H1 (cell line): ENCODE results near the gene CD247. TPM values are rescaled to one million over a fixed set of nuclear protein-coding genes. Genes with fewer than 3 reads are reported as not detected.

Experiments used
- CTCF ChIA-PET: fragments of 300-600 bp; sonication (Branson Sonifier 250); formaldehyde crosslinking; loops from one replicate; lab custom pipeline; 2021; ENCODE audit not compliant: partially characterized antibody; lab: Charles Lee
- POLR2A ChIA-PET: fragments of 300-600 bp; sonication (Branson Sonifier 250); formaldehyde crosslinking; loops from one replicate; lab custom pipeline; 2021; ENCODE audit warnings: inconsistent platforms; ENCODE audit not compliant: partially characterized antibody; lab: Charles Lee
- DNase-seq, 2 experiments: peaks; one replicate each; pipeline versions ENCODE4 v3.0.0 to v3.0.0-alpha.2; 2010 to 2022; ENCODE audit warnings: low spot score in 2 of 2, low read depth in 1 of 2, mixed read lengths in 1 of 2
- FAIRE-seq: peaks from 2 replicates; lab custom pipeline; 2011; peaks lifted over from hg19 to GRCh38; lab: Jason Lieb, UNC
- H2AFZ ChIP-seq: 2 replicates; pipeline ENCODE4 v1.8.1; 2012; ENCODE audit warnings: low read length, inconsistent platforms
- H2AK5ac ChIP-seq: 2 replicates; pipeline ENCODE4 v1.6.1; 2013; ENCODE audit warnings: low read depth, low read length
- H2BK120ac ChIP-seq: replicated peaks from 2 replicates; pipeline ENCODE3; 2013; ENCODE audit warnings: low read depth, low read length, inconsistent platforms
- H2BK12ac ChIP-seq: 2 replicates; pipeline ENCODE4 v1.6.1; 2013; ENCODE audit warnings: low read depth, low read length
- H2BK15ac ChIP-seq: 2 replicates; pipeline ENCODE4 v1.6.1; 2013; ENCODE audit warnings: low read length
- H2BK20ac ChIP-seq: 2 replicates; pipeline ENCODE4 v1.6.1; 2013; ENCODE audit warnings: low read length
- H2BK5ac ChIP-seq: 2 replicates; pipeline ENCODE4 v1.6.1; 2013; ENCODE audit warnings: low read depth, low read length
- H3K14ac ChIP-seq: 2 replicates; pipeline ENCODE4 v1.6.1; 2013; ENCODE audit warnings: inconsistent platforms; ENCODE audit not compliant: insufficient read length
- H3K18ac ChIP-seq: 2 replicates; pipeline ENCODE4 v1.6.1; 2013; ENCODE audit warnings: low read length; ENCODE audit errors: extremely low read depth
- H3K23ac ChIP-seq: 2 replicates; pipeline ENCODE4 v1.6.1; 2013; ENCODE audit warnings: inconsistent platforms; ENCODE audit not compliant: insufficient read length
- H3K23me2 ChIP-seq: 2 replicates; pipeline ENCODE4 v1.6.1; 2013; ENCODE audit warnings: low read depth, low read length
- H3K27ac ChIP-seq: 2 replicates; pipeline ENCODE4 v1.6.1; 2011; ENCODE audit warnings: low read depth, low read length, inconsistent platforms
- H3K27me3 ChIP-seq, 4 experiments: replicated peaks in 1 of 4; 1 replicate in 1 of 4; 2 replicates in 3 of 4; pipeline versions ENCODE4 v1.6.1 to v1.8.1; 2011 to 2013; ENCODE audit warnings: low read length in 3 of 4, mild to moderate bottlenecking in 3 of 4, inconsistent platforms in 2 of 4, mixed read lengths in 2 of 4, moderate library complexity in 1 of 4; ENCODE audit not compliant: control insufficient read depth in 3 of 4, insufficient read depth in 3 of 4; ENCODE audit errors: extremely low read depth in 1 of 4
- H3K36me3 ChIP-seq, 4 experiments: 2 replicates each; pipeline versions ENCODE4 v1.6.1 to v1.8.1; 2011 to 2013; ENCODE audit warnings: mild to moderate bottlenecking in 4 of 4, low read length in 3 of 4, moderate library complexity in 2 of 4, control low read depth in 1 of 4, inconsistent platforms in 1 of 4; ENCODE audit not compliant: insufficient read depth in 4 of 4, control insufficient read depth in 2 of 4
- H3K4ac ChIP-seq: replicated peaks from 2 replicates; pipeline ENCODE3; 2013; ENCODE audit warnings: low read length, low read depth, mixed read lengths, inconsistent platforms; ENCODE audit not compliant: insufficient read length
- H3K4me1 ChIP-seq, 4 experiments: replicated peaks in 1 of 4; 1 replicate in 1 of 4; 2 replicates in 3 of 4; pipeline versions ENCODE4 v1.6.1 to v1.8.1; 2011 to 2013; ENCODE audit warnings: low read length in 3 of 4, inconsistent platforms in 2 of 4, mixed read lengths in 1 of 4; ENCODE audit not compliant: insufficient read depth in 4 of 4, control insufficient read depth in 3 of 4
- H3K4me2 ChIP-seq, 2 experiments: 2 replicates each; pipeline versions ENCODE4 v1.6.1 to v1.8.1; 2011 to 2013; ENCODE audit warnings: low read depth in 2 of 2, low read length in 2 of 2, control low read depth in 1 of 2, inconsistent platforms in 1 of 2, mild to moderate bottlenecking in 1 of 2; ENCODE audit not compliant: insufficient read depth in 1 of 2
- H3K4me3 ChIP-seq, 4 experiments: fragments of 200-600, 300-600 bp in 1 of 4; sonication (generic), shearing (Covaris generic), sonication (Bioruptor Twin) in 1 of 4; 2 replicates each; pipeline versions ENCODE4 v1.5.1 to v1.8.1; 2011 to 2016; ENCODE audit warnings: low read length in 4 of 4, low read depth in 3 of 4, control low read depth in 2 of 4, inconsistent platforms in 2 of 4, mild to moderate bottlenecking in 2 of 4, mixed read lengths in 1 of 4, moderate library complexity in 1 of 4; ENCODE audit not compliant: insufficient read depth in 2 of 4; ENCODE audit errors: extremely low read depth in 1 of 4
- H3K56ac ChIP-seq: replicated peaks from 2 replicates; pipeline ENCODE3; 2013; ENCODE audit warnings: low read depth, mild to moderate bottlenecking, mixed read lengths, low read length, inconsistent platforms; ENCODE audit not compliant: insufficient read length
- H3K79me1 ChIP-seq: 2 replicates; pipeline ENCODE4 v1.6.1; 2013; ENCODE audit warnings: low read depth, low read length, control low read depth
- H3K79me2 ChIP-seq, 2 experiments: 2 replicates each; pipeline versions ENCODE4 v1.6.1 to v1.8.1; 2012 to 2013; ENCODE audit warnings: low read length in 2 of 2, mild to moderate bottlenecking in 2 of 2, inconsistent platforms in 1 of 2; ENCODE audit not compliant: insufficient read depth in 2 of 2, control insufficient read depth in 1 of 2
- H3K9ac ChIP-seq, 4 experiments: replicated peaks in 1 of 4; 1 replicate in 1 of 4; 2 replicates in 3 of 4; pipeline versions ENCODE4 v1.6.1 to v1.8.1; 2011 to 2013; ENCODE audit warnings: low read depth in 3 of 4, low read length in 3 of 4, control low read depth in 2 of 4, mild to moderate bottlenecking in 2 of 4, moderate library complexity in 2 of 4, inconsistent platforms in 1 of 4; ENCODE audit errors: extremely low read depth in 1 of 4
- H3K9me3 ChIP-seq, 2 experiments: 2 replicates each; pipeline versions ENCODE4 v1.6.1 to v1.8.1; 2012 to 2013; ENCODE audit warnings: mild to moderate bottlenecking in 2 of 2, moderate library complexity in 2 of 2, control low read depth in 1 of 2, inconsistent platforms in 1 of 2, low read depth in 1 of 2, low read length in 1 of 2, mixed read lengths in 1 of 2; ENCODE audit not compliant: insufficient read depth in 2 of 2
- H4K20me1 ChIP-seq, 2 experiments: replicated peaks in 1 of 2; 2 replicates each; pipeline versions ENCODE3 to v1.8.1; 2011 to 2013; ENCODE audit warnings: inconsistent platforms in 2 of 2, low read length in 2 of 2, mild to moderate bottlenecking in 1 of 2; ENCODE audit not compliant: insufficient read depth in 2 of 2, control insufficient read depth in 1 of 2
- H4K5ac ChIP-seq: 2 replicates; pipeline ENCODE4 v1.6.1; 2013; ENCODE audit warnings: low read length, low read depth, mixed read lengths, inconsistent platforms; ENCODE audit not compliant: insufficient read length
- H4K8ac ChIP-seq: 2 replicates; pipeline ENCODE4 v1.8.0; 2013; ENCODE audit warnings: mild to moderate bottlenecking, moderate library complexity, low read length, inconsistent platforms; ENCODE audit not compliant: insufficient read depth; ENCODE audit errors: extremely low read depth
- H4K91ac ChIP-seq: replicated peaks from 2 replicates; pipeline ENCODE3; 2013; ENCODE audit warnings: low read length, mixed read lengths, inconsistent platforms; ENCODE audit not compliant: insufficient read length
- BACH1 ChIP-seq: IDR thresholded peaks from 2 replicates; pipeline ENCODE4 v1.6.1; 2012; ENCODE audit warnings: low read length, improper control_type of control experiment
- CTBP2 ChIP-seq: IDR thresholded peaks from 2 replicates; pipeline ENCODE4 v1.7.0; 2011; ENCODE audit warnings: borderline replicate concordance, mild to moderate bottlenecking, moderate library complexity, mixed read lengths, low read length; ENCODE audit not compliant: insufficient read depth, insufficient read length
- CTCF ChIP-seq, 3 experiments: IDR thresholded peaks; 1 replicate in 2 of 3; 2 replicates in 1 of 3; pipeline versions ENCODE4 v1.5.1 to v1.6.1; 2011; ENCODE audit warnings: low read length in 3 of 3, mild to moderate bottlenecking in 3 of 3, inconsistent platforms in 2 of 3, low read depth in 1 of 3, moderate library complexity in 1 of 3; ENCODE audit not compliant: insufficient read depth in 1 of 3; ENCODE audit errors: control extremely low read depth in 1 of 3
- EP300 ChIP-seq, 2 experiments: IDR thresholded peaks; 1 replicate in 1 of 2; 2 replicates in 1 of 2; pipeline ENCODE4 v1.6.1; 2011 to 2012; ENCODE audit warnings: low read depth in 2 of 2, low read length in 2 of 2, mild to moderate bottlenecking in 2 of 2, borderline replicate concordance in 1 of 2, inconsistent platforms in 1 of 2, moderate library complexity in 1 of 2
- KDM1A ChIP-seq: fragments of 200-600, 300-600 bp; sonication (generic); IDR thresholded peaks from 2 replicates; pipeline ENCODE4 v1.7.1; 2016; ENCODE audit warnings: mild to moderate bottlenecking, low read length, borderline replicate concordance
- MAX ChIP-seq: IDR thresholded peaks from 2 replicates; pipeline ENCODE4 v1.6.1; 2012; ENCODE audit warnings: inconsistent platforms
- RAD21 ChIP-seq, 2 experiments: IDR thresholded peaks in 1 of 2; conservative IDR thresholded peaks in 1 of 2; 2 replicates each; pipeline ENCODE4 v1.6.1; 2011; ENCODE audit warnings: low read depth in 2 of 2, low read length in 2 of 2, improper control_type of control experiment in 1 of 2, inconsistent platforms in 1 of 2, mild to moderate bottlenecking in 1 of 2, moderate library complexity in 1 of 2
- TAF1 ChIP-seq: IDR thresholded peaks from 2 replicates; pipeline ENCODE4 v1.6.1; 2011; ENCODE audit warnings: mild to moderate bottlenecking, low read depth, low read length
- TEAD4 ChIP-seq: IDR thresholded peaks from 2 replicates; pipeline ENCODE4 v1.6.1; 2012; ENCODE audit warnings: low read depth, low read length, inconsistent platforms, mixed read lengths
- WGBS, 2 experiments: shearing (Covaris generic) in 1 of 2; methylation state at CpG; one replicate each; pipeline versions ENCODE4 v1.1.6 to v1.1.7; 2013 to 2015; ENCODE audit warnings: low lambda C conversion rate in 2 of 2, mixed read lengths in 2 of 2, inconsistent platforms in 1 of 2, low coverage in 1 of 2, missing lambda C conversion rate in 1 of 2; ENCODE audit not compliant: insufficient replicate concordance in 2 of 2, insufficient coverage in 1 of 2, insufficient read length in 1 of 2; ENCODE audit errors: extremely low coverage in 1 of 2, missing lambda C conversion rate in 1 of 2; 5-methylcytosine and 5-hydroxymethylcytosine counted together
- polyA plus RNA-seq, 7 experiments: library from polyadenylated mRNA; depleted of rRNA in 3 of 7; stranded (reverse) in 5 of 7; unstranded in 2 of 7; fragments of >200 nt in 5 of 7; fragments of 200-250 nt in 2 of 7; gene quantifications; 1 replicate in 5 of 7; 2 replicates in 1 of 7; 4 replicates in 1 of 7; pipeline versions ENCODE4 v1.2.1 to v1.2.3, GENCODE V29; 2011 to 2013; ENCODE audit warnings: missing spikeins in 2 of 7, mixed read lengths in 2 of 7
- total RNA-seq: library from RNA; stranded (reverse); fragmentation: NEBNext Ultra II Directional; extraction: Animal tissue kit (Norgen Biotek cat#: 25700); gene quantifications from 2 replicates; pipeline ENCODE4 v1.2.1, GENCODE V29; 2021

CD247 gene
- total and polyA plus RNA-seq, 2 of the 8 experiments (the other 6 are each of a cell fraction or from before 2014, with no cell fraction given), result 2.0 to 2.2 TPM

- Histone ChIP-seq H2AFZ (no peak overlapping the region), H2AK5ac (no peak overlapping the region), H3K23ac (no peak overlapping the region), H3K56ac (no peak overlapping the region), H4K20me1 (no peaks in the 10 kb centered on the region), H4K5ac (no peak overlapping the region), H2BK15ac (no peak overlapping the region), H2BK20ac (no peak overlapping the region), H3K27ac (no peak overlapping the region), H3K4me2 (no peak overlapping the region), H2BK5ac (no peak overlapping the region), H3K4me3 (no peak overlapping the region), H3K4me1 (peaks cover 0 to 15% (median 4%) of the 10 kb centered on the region in 4 experiments; a peak in 6 of 7 replicates), H3K9ac (no peak overlapping the region), H3K36me3 (no peaks in the 10 kb centered on the region), H3K79me1 (no peaks in the 10 kb centered on the region), H3K79me2 (no peaks in the 10 kb centered on the region), H3K27me3 (peaks cover 0 to 28% (median 24%) of the 10 kb centered on the region in 4 experiments; a peak in 6 of 7 replicates), H3K18ac (no peak overlapping the region), H3K14ac (no peak overlapping the region), H4K8ac (0 out of 2 replicates have a peak overlapping the region, but pooled peaks have one; percentile 39), H3K4ac (no peak overlapping the region), H4K91ac (no peak overlapping the region), H2BK120ac (no peak overlapping the region), H3K23me2 (peaks cover 10% of the 10 kb centered on the region; the same call in 1 of the 2 replicates), H3K9me3 (no peaks in the 10 kb centered on the region), H2BK12ac (no peak overlapping the region; the same call in 1 of the 2 replicates)
- FAIRE-seq, result no peak
- ChIA-PET POLR2A (no interaction called here), CTCF (interaction anchor here (1.1 to 6.3 kb wide), 3 partner anchors 14 to 75 kb away, joined by 4 to 46 read pairs (median 15); no protein-coding TSS in a partner anchor)
- no peak for DNase-seq
- WGBS, 2 experiments, result 76% methylated on average over 11 of the region's 11 CpGs; no CpG with 5 or more reads in 1 of the 2 experiments
- TF ChIP-seq RAD21 (IDR thresholded peaks at IDR 0.05 in 1 of 2, conservative IDR thresholded peaks at IDR 0.05 in 1 of 2; ENCODE audit: low read depth in 2 of 2, low read length in 2 of 2) (no peak), TAF1 (no peak), KDM1A (no peak), EP300 (IDR thresholded peaks at IDR 0.05; ENCODE audit: borderline replicate concordance in 1 of 2, low read depth in 2 of 2, low read length in 2 of 2) (no peak), CTBP2 (no peak), CTCF (IDR thresholded peaks at IDR 0.05; ENCODE audit: control extremely low read depth in 1 of 3, insufficient read depth in 1 of 3, low read depth in 1 of 3, low read length in 3 of 3) (no peak), BACH1 (no peak), MAX (0 out of 2 replicates have a peak, but pooled peaks have one; percentile 37), TEAD4 (peak; percentile 91)
These were observed 60.3 kb downstream of the CD247 start for GRCh38 chr1:167457936-167458584.
